IPS-18a (cell line): Measurements from ENCODE around the gene KHDC4.

Experiments used
- H3K27ac ChIP-seq: one replicate; pipeline ENCODE4 v1.5.1; 2013; ENCODE audit warnings: low read length
- H3K27me3 ChIP-seq: one replicate; pipeline ENCODE4 v1.6.1; 2013; ENCODE audit warnings: mild to moderate bottlenecking, low read length; ENCODE audit not compliant: control insufficient read depth, insufficient read depth
- H3K36me3 ChIP-seq: one replicate; pipeline ENCODE4 v1.6.1; 2013; ENCODE audit warnings: low read depth, low read length; ENCODE audit not compliant: control insufficient read depth
- H3K4me1 ChIP-seq: one replicate; pipeline ENCODE4 v1.6.1; 2013; ENCODE audit warnings: low read depth, low read length; ENCODE audit not compliant: control insufficient read depth
- H3K4me3 ChIP-seq: one replicate; pipeline ENCODE4 v1.5.1; 2013; ENCODE audit warnings: low read length
- H3K9ac ChIP-seq: one replicate; pipeline ENCODE4 v1.6.1; 2013; ENCODE audit warnings: mild to moderate bottlenecking, low read length, moderate library complexity
- H3K9me3 ChIP-seq: one replicate; pipeline ENCODE4 v1.6.1; 2013; ENCODE audit warnings: low read depth, low read length; ENCODE audit not compliant: control insufficient read depth

KHDC4 gene

GRCh38 chr1:155892796-155893195 is 41.4 kb downstream of the KHDC4 start:
- H3K4me3 ChIP-seq, result no peak overlapping the region
- H3K27me3 ChIP-seq, result no peaks in the 10 kb centered on the region
- H3K9ac ChIP-seq, result no peak overlapping the region
- H3K36me3 ChIP-seq, result peaks cover 4% of the 10 kb centered on the region
- no peaks in the 10 kb centered on the region for H3K4me1 ChIP-seq
- H3K9me3 ChIP-seq, result no peaks in the 10 kb centered on the region
- H3K27ac ChIP-seq, result no peak overlapping the region

GRCh38 chr1:155890251-155890650 is 44.0 kb downstream of the KHDC4 start:
- H3K27ac ChIP-seq, result no peak overlapping the region

GRCh38 chr1:155889566-155889965 is 44.6 kb downstream of the KHDC4 start:
- H3K9ac ChIP-seq, result no peak overlapping the region
- H3K4me1 ChIP-seq, result no peaks in the 10 kb centered on the region
- no peaks in the 10 kb centered on the region for H3K36me3 ChIP-seq
- no peak overlapping the region for H3K27ac ChIP-seq
- no peaks in the 10 kb centered on the region for H3K9me3 ChIP-seq
- no peaks in the 10 kb centered on the region for H3K27me3 ChIP-seq
- H3K4me3 ChIP-seq, result no peak overlapping the region

More at GRCh38 chr1:155890251-155890650, 44.0 kb downstream of the KHDC4 start:
- H3K4me3 ChIP-seq, result no peak overlapping the region
- H3K4me1 ChIP-seq, result no peaks in the 10 kb centered on the region
- no peaks in the 10 kb centered on the region for H3K27me3 ChIP-seq
- H3K36me3 ChIP-seq, result no peaks in the 10 kb centered on the region
- H3K9ac ChIP-seq, result no peak overlapping the region
- no peaks in the 10 kb centered on the region for H3K9me3 ChIP-seq

- H3K9ac ChIP-seq, result no peak overlapping the region
- no peak overlapping the region for H3K27ac ChIP-seq
- H3K9me3 ChIP-seq, result no peaks in the 10 kb centered on the region
- no peak overlapping the region for H3K4me3 ChIP-seq
- no peaks in the 10 kb centered on the region for H3K27me3 ChIP-seq
- no peaks in the 10 kb centered on the region for H3K36me3 ChIP-seq
- H3K4me1 ChIP-seq, result no peaks in the 10 kb centered on the region
These were observed 45.7 kb downstream of the KHDC4 start for GRCh38 chr1:155888481-155888880.

- Histone ChIP-seq H3K4me3 (no peak overlapping the region), H3K27ac (no peak overlapping the region), H3K4me1 (no peaks in the 10 kb centered on the region), H3K36me3 (no peaks in the 10 kb centered on the region), H3K9me3 (no peaks in the 10 kb centered on the region), H3K27me3 (no peaks in the 10 kb centered on the region), H3K9ac (no peak overlapping the region)
These were observed 49.2 kb downstream of the KHDC4 start for GRCh38 chr1:155884982-155885381.

- Histone ChIP-seq H3K36me3 (no peaks in the 10 kb centered on the region), H3K9me3 (no peaks in the 10 kb centered on the region), H3K4me1 (no peaks in the 10 kb centered on the region), H3K4me3 (no peak overlapping the region), H3K9ac (no peak overlapping the region), H3K27me3 (no peaks in the 10 kb centered on the region), H3K27ac (no peak overlapping the region)
These were observed 49.9 kb downstream of the KHDC4 start for GRCh38 chr1:155884031-155884960.

- Histone ChIP-seq H3K27ac (no peak overlapping the region), H3K36me3 (no peaks in the 10 kb centered on the region), H3K9me3 (no peaks in the 10 kb centered on the region), H3K4me3 (no peak overlapping the region), H3K27me3 (no peaks in the 10 kb centered on the region), H3K9ac (no peak overlapping the region), H3K4me1 (no peaks in the 10 kb centered on the region)
These were observed 51.4 kb downstream of the KHDC4 start for GRCh38 chr1:155882766-155883165.

GRCh38 chr1:155882235-155882634 is 52.0 kb downstream of the KHDC4 start:
- Histone ChIP-seq H3K36me3 (no peaks in the 10 kb centered on the region), H3K27ac (no peak overlapping the region), H3K4me3 (no peak overlapping the region), H3K27me3 (no peaks in the 10 kb centered on the region), H3K9me3 (no peaks in the 10 kb centered on the region), H3K4me1 (no peaks in the 10 kb centered on the region), H3K9ac (no peak overlapping the region)

- Histone ChIP-seq H3K36me3 (no peaks in the 10 kb centered on the region), H3K4me1 (no peaks in the 10 kb centered on the region), H3K4me3 (no peak overlapping the region), H3K9ac (no peak overlapping the region), H3K27me3 (no peaks in the 10 kb centered on the region), H3K27ac (no peak overlapping the region), H3K9me3 (no peaks in the 10 kb centered on the region)
These were observed 53.3 kb downstream of the KHDC4 start for GRCh38 chr1:155880950-155881349.

- Histone ChIP-seq H3K27me3 (no peaks in the 10 kb centered on the region), H3K36me3 (no peaks in the 10 kb centered on the region), H3K27ac (no peak overlapping the region), H3K4me3 (no peak overlapping the region), H3K4me1 (no peaks in the 10 kb centered on the region), H3K9me3 (no peaks in the 10 kb centered on the region), H3K9ac (no peak overlapping the region)
These were observed 54.0 kb downstream of the KHDC4 start for GRCh38 chr1:155880251-155880650.

- no peaks in the 10 kb centered on the region for H3K27me3 ChIP-seq
- H3K27ac ChIP-seq, result no peak overlapping the region
- H3K4me3 ChIP-seq, result no peak overlapping the region
- H3K9ac ChIP-seq, result no peak overlapping the region
- no peaks in the 10 kb centered on the region for H3K4me1 ChIP-seq
- H3K9me3 ChIP-seq, result no peaks in the 10 kb centered on the region
- H3K36me3 ChIP-seq, result no peaks in the 10 kb centered on the region
These were observed 56.3 kb downstream of the KHDC4 start for GRCh38 chr1:155877945-155878344.

GRCh38 chr1:155873860-155874259 is 60.4 kb downstream of the KHDC4 start:
- H3K36me3 ChIP-seq, result no peaks in the 10 kb centered on the region
- no peaks in the 10 kb centered on the region for H3K27me3 ChIP-seq
- H3K4me3 ChIP-seq, result no peak overlapping the region
- no peaks in the 10 kb centered on the region for H3K9me3 ChIP-seq
- H3K9ac ChIP-seq, result no peak overlapping the region
- H3K27ac ChIP-seq, result no peak overlapping the region
- no peaks in the 10 kb centered on the region for H3K4me1 ChIP-seq
